Keratinocyte (primary cell): ENCODE measurements around the gene UTP3.
"Not testable (repeated sequence)": the region's sequence is repeated elsewhere in the genome, so short reads cannot be mapped to it uniquely, and the experiment has no call there.

Experiments
- EZH2 ChIP-seq: IDR thresholded peaks from one replicate; pipeline ENCODE4 v1.6.1; 2012; ENCODE audit warnings: inconsistent platforms, mild to moderate bottlenecking, low read length, moderate library complexity
- TF ChIP-seq, protein P1 (sequence below), 3 experiments: IDR thresholded peaks in 1 of 3; conservative IDR thresholded peaks in 1 of 3; optimal IDR thresholded peaks in 1 of 3; 2 replicates in 2 of 3; 3 replicates in 1 of 3; pipeline versions ENCODE3 to v1.5.1; 2011; ENCODE audit warnings: low read length in 3 of 3, mild to moderate bottlenecking in 3 of 3, moderate library complexity in 2 of 3, control low read depth in 1 of 3, inconsistent platforms in 1 of 3; ENCODE audit not compliant: insufficient read depth in 2 of 3; ENCODE audit errors: extremely low read depth in 1 of 3

DNA sequence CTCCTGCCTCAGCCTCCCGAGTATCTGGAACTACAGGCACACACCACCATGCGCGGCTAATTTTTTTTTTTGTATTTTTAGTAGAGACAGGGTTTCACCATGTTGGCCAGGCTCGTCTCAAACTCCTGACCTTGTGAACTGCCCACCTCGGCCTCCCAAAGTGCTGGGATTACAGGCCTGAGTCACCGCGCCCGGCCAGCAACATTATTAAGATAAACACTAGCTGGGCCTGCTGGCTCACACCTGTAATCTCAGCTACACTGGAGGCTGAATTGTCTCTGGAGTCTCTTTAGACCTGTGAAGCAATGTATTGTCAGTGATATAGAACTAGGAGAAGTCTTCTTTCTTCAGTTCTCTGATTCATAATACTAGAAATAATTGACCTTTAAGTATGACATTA is 10.1 kb downstream of the UTP3 start:
- TF ChIP-seq, protein P1, sequence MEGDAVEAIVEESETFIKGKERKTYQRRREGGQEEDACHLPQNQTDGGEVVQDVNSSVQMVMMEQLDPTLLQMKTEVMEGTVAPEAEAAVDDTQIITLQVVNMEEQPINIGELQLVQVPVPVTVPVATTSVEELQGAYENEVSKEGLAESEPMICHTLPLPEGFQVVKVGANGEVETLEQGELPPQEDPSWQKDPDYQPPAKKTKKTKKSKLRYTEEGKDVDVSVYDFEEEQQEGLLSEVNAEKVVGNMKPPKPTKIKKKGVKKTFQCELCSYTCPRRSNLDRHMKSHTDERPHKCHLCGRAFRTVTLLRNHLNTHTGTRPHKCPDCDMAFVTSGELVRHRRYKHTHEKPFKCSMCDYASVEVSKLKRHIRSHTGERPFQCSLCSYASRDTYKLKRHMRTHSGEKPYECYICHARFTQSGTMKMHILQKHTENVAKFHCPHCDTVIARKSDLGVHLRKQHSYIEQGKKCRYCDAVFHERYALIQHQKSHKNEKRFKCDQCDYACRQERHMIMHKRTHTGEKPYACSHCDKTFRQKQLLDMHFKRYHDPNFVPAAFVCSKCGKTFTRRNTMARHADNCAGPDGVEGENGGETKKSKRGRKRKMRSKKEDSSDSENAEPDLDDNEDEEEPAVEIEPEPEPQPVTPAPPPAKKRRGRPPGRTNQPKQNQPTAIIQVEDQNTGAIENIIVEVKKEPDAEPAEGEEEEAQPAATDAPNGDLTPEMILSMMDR (optimal IDR thresholded peaks at IDR 0.05 in 1 of 3, IDR thresholded peaks at IDR 0.05 in 1 of 3, conservative IDR thresholded peaks at IDR 0.05 in 1 of 3; ENCODE audit: extremely low read depth in 1 of 3, insufficient read depth in 2 of 3, low read length in 3 of 3): not testable (repeated sequence)
- not testable (repeated sequence) for TF ChIP-seq EZH2
